Esophagus squamous epithelium (tissue), 4 donors: ENCODE data around the gene MSL1.

Source experiments
- CTCF ChIP-seq, 6 experiments: fragments of 450-650 bp in 4 of 6; fragments of 200-600 bp in 2 of 6; sonication (generic) in 2 of 6; IDR thresholded peaks; one replicate each; pipeline ENCODE4 v1.5.1; 2016 to 2019; ENCODE audit warnings: antibody characterized with exemption in 6 of 6, mild to moderate bottlenecking in 4 of 6, moderate library complexity in 4 of 6
- POLR2A ChIP-seq, 4 donors: fragments of 450-650 bp; IDR thresholded peaks; one replicate each; pipeline ENCODE4 v1.6.1; 2017; ENCODE audit warnings: antibody characterized with exemption in 4 of 4, mild to moderate bottlenecking in 4 of 4, moderate library complexity in 3 of 4

DNA sequence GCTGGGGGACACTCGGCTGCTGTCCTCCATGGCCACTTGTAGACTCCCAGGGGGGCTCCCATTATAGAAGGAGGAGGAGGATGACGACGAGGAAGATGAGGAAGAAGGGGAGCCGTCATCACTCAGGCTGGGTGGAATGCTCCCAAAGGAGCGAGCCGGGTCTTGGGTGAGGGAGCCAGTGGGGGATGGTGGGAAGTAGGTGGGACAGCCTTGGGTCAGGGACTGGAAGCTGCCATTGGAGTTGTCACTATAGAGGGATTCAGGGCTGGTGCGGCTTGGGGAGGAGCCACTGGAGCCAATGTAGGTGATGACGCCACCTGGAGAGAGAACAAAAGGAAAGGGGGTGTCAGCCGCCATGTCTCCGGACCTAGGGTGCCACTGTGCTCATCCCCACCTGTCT is 24.7 kb upstream of the MSL1 start:
- TF ChIP-seq CTCF (IDR thresholded peaks at IDR 0.05): no peak
- no peak for TF ChIP-seq POLR2A (IDR thresholded peaks at IDR 0.05)
